Left lung (tissue), 10 donors: ENCODE data around the gene P2RX3. TPM values are rescaled to one million over a fixed set of nuclear protein-coding genes. Genes with fewer than 3 reads are reported as not detected.

ENCODE experiments used
- ATAC-seq: fragments of 200-7000 bp; cut with Tn5 transposase; one replicate; pipeline ENCODE4 v1.9.1; 2020; ENCODE audit warnings: moderate library complexity
- DNase-seq, 4 donors: peaks; one replicate each; pipeline ENCODE4 v3.0.0-alpha.2; 2013 to 2020
- H3K27ac ChIP-seq, 2 donors: fragments of 200-600 bp; sonication (generic) in 1 of 2; one replicate each; pipeline versions ENCODE4 v1.5.0 to v1.8.0; 2020 to 2021
- H3K27me3 ChIP-seq, 2 donors: fragments of 200-600 bp; sonication (generic) in 1 of 2; one replicate each; pipeline versions ENCODE4 v1.5.0 to v1.8.0; 2020 to 2021
- H3K36me3 ChIP-seq, 2 donors: fragments of 200-600 bp; sonication (generic) in 1 of 2; one replicate each; pipeline versions ENCODE4 v1.5.0 to v1.8.0; 2020 to 2021
- H3K4me1 ChIP-seq, 2 donors: fragments of 200-600 bp; one replicate each; pipeline ENCODE4 v1.8.0; 2021
- H3K4me3 ChIP-seq, 2 donors: fragments of 200-600 bp; sonication (generic) in 1 of 2; one replicate each; pipeline versions ENCODE4 v1.5.0 to v1.8.0; 2020 to 2021; ENCODE audit warnings: mild to moderate bottlenecking in 1 of 2
- H3K9me3 ChIP-seq, 2 donors: fragments of 200-600 bp; sonication (generic) in 1 of 2; one replicate each; pipeline versions ENCODE4 v1.5.0 to v1.8.0; 2020 to 2021
- CTCF ChIP-seq, 2 donors: fragments of 200-600 bp; sonication (generic) in 1 of 2; IDR thresholded peaks; one replicate each; pipeline versions ENCODE4 v1.5.0 to v1.8.0; 2021; ENCODE audit warnings: antibody characterized with exemption in 2 of 2
- intact Hi-C, 2 donors: fragments of 100-400 bp; cut with DNase I; formaldehyde crosslinking; loops; one replicate each; pipeline versions ENCODE4 v1.11.2 to v1.14.2; 2022
- polyA plus RNA-seq, 6 donors: library from polyadenylated mRNA; unstranded; fragments of 120-200 nt; gene quantifications; one replicate each; pipeline ENCODE4 v1.2.1, GENCODE V29; 2013; ENCODE audit not compliant: insufficient read length in 6 of 6
- total RNA-seq, 2 donors: library from RNA; stranded (reverse); fragmentation: NEBNext Ultra II Directional; extraction: Animal tissue kit (Norgen Biotek cat#: 25700); gene quantifications; one replicate each; pipeline ENCODE4 v1.2.1, GENCODE V29; 2021
- donor health status: DM: no; HTN: yes; CAD: no.
- donor health status: DM: no; HTN: no; CAD: no.

The P2RX3 gene
- total and polyA plus RNA-seq, 8 donors = 0.17 to 0.58 (median 0.28) TPM; not detected in 2

GRCh38 chr11:57370251-57370650 is 32.1 kb downstream of the P2RX3 start:
- Histone ChIP-seq H3K4me3 (no peak overlapping the region), H3K4me1 (peaks cover 0 to 14% of the 10 kb centered on the region in 2 donors), H3K27ac (no peak overlapping the region), H3K9me3 (no peaks in the 10 kb centered on the region), H3K27me3 (no peaks in the 10 kb centered on the region), H3K36me3 (no peaks in the 10 kb centered on the region)
- DNase-seq (peak in 1 of 4 donors; percentile 45), ATAC-seq (no peak)
- TF ChIP-seq CTCF (IDR thresholded peaks at IDR 0.05) = no peak
- intact Hi-C loops = no loop called here

GRCh38 chr11:57370941-57371340 is 32.8 kb downstream of the P2RX3 start:
- Histone ChIP-seq H3K4me3 (no peak overlapping the region), H3K36me3 (no peaks in the 10 kb centered on the region), H3K9me3 (no peaks in the 10 kb centered on the region), H3K27ac (no peak overlapping the region), H3K4me1 (peaks cover 0 to 14% of the 10 kb centered on the region in 2 donors), H3K27me3 (no peaks in the 10 kb centered on the region)
- no peak for DNase-seq
- ATAC-seq = no peak
- intact Hi-C loops = no loop called here
- no peak for TF ChIP-seq CTCF (IDR thresholded peaks at IDR 0.05)

- peaks cover 0 to 13% of the 10 kb centered on the region in 2 donors for H3K27me3 ChIP-seq
- no peak overlapping the region for H3K4me3 ChIP-seq
- no peak for TF ChIP-seq CTCF (IDR thresholded peaks at IDR 0.05)
- no peaks in the 10 kb centered on the region for H3K36me3 ChIP-seq
- peaks cover 0 to 11% of the 10 kb centered on the region in 2 donors for H3K4me1 ChIP-seq
- no peak for ATAC-seq
- intact Hi-C loops = no loop called here
- H3K9me3 ChIP-seq = no peaks in the 10 kb centered on the region
- no peak overlapping the region for H3K27ac ChIP-seq
- no peak for DNase-seq
Measured at GRCh38 chr11:57373146-57373545, 35.0 kb downstream of the P2RX3 start.

DNA sequence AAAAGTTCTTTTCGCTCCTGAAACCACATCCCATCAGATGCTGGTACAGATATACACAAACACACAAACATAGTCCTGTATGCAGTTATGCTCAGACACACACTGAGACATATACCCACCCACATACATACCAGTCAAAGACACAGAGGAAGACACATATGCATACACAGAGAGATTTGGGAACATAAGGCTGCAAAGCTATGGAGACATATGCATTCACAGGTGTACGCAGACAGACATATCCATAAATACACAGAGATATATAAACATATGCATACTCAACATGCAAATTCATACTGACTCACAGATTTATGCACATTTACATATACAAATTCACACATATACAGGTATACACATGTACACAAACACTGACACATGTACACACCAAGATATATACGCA is 36.8 kb downstream of the P2RX3 start:
- no peaks in the 10 kb centered on the region for H3K4me1 ChIP-seq
- H3K4me3 ChIP-seq = no peak overlapping the region
- no peak overlapping the region for H3K27ac ChIP-seq
- no peaks in the 10 kb centered on the region for H3K9me3 ChIP-seq
- H3K36me3 ChIP-seq = no peaks in the 10 kb centered on the region
- H3K27me3 ChIP-seq = peaks cover 0 to 13% of the 10 kb centered on the region in 2 donors
- intact Hi-C loops = no loop called here
- ATAC-seq (no peak), DNase-seq (no peak)
- no peak for TF ChIP-seq CTCF (IDR thresholded peaks at IDR 0.05)

GRCh38 chr11:57375490-57375889 is 37.3 kb downstream of the P2RX3 start:
- Histone ChIP-seq H3K27me3 (peaks cover 0 to 13% of the 10 kb centered on the region in 2 donors), H3K4me1 (no peaks in the 10 kb centered on the region), H3K4me3 (no peak overlapping the region), H3K36me3 (no peaks in the 10 kb centered on the region), H3K9me3 (no peaks in the 10 kb centered on the region), H3K27ac (no peak overlapping the region)
- ATAC-seq = no peak
- intact Hi-C loops = no loop called here
- peak in 1 of 4 donors; percentile 41 for DNase-seq
- TF ChIP-seq CTCF (IDR thresholded peaks at IDR 0.05) = no peak
